22Rv1 (cell line): Measurements from ENCODE around the gene GOLGA3.

Experiments used
- ZFX ChIP-seq: fragments of 450-650 bp; IDR thresholded peaks from 2 replicates; pipeline ENCODE4 v1.6.1; 2017; ENCODE audit warnings: antibody characterized with exemption, borderline replicate concordance
- TF ChIP-seq, protein P1 (sequence below): fragments of 450-650 bp; IDR thresholded peaks from 2 replicates; pipeline ENCODE4 v1.5.1; 2017; ENCODE audit warnings: mild to moderate bottlenecking

- TF ChIP-seq, protein P1, sequence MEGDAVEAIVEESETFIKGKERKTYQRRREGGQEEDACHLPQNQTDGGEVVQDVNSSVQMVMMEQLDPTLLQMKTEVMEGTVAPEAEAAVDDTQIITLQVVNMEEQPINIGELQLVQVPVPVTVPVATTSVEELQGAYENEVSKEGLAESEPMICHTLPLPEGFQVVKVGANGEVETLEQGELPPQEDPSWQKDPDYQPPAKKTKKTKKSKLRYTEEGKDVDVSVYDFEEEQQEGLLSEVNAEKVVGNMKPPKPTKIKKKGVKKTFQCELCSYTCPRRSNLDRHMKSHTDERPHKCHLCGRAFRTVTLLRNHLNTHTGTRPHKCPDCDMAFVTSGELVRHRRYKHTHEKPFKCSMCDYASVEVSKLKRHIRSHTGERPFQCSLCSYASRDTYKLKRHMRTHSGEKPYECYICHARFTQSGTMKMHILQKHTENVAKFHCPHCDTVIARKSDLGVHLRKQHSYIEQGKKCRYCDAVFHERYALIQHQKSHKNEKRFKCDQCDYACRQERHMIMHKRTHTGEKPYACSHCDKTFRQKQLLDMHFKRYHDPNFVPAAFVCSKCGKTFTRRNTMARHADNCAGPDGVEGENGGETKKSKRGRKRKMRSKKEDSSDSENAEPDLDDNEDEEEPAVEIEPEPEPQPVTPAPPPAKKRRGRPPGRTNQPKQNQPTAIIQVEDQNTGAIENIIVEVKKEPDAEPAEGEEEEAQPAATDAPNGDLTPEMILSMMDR: no peak
- no peak for TF ChIP-seq ZFX
Measured at GRCh38 chr12:132724506-132725241, 104.0 kb downstream of the GOLGA3 start.
